SK-N-SH treated with all-trans-retinoic acid at 6 μM for 48 hours (cell line): ENCODE results near the gene TOPAZ1.

Source experiments
- ATAC-seq: fragments of 200-7000 bp; cut with Tn5 transposase; 3 replicates; pipeline ENCODE4 v1.9.1; 2020; ENCODE audit warnings: mild to moderate bottlenecking, moderate library complexity
- ARNTL ChIP-seq: fragments of 450-650 bp; formaldehyde crosslinking; IDR thresholded peaks from 2 replicates; pipeline ENCODE4 v1.5.0; 2020; ENCODE audit warnings: low read depth, mild to moderate bottlenecking, moderate library complexity, borderline replicate concordance
- BACH2 ChIP-seq: fragments of 250-450 bp; sonication (Bioruptor Pico); IDR thresholded peaks from 2 replicates; pipeline ENCODE4 v1.9.0; 2021; ENCODE audit warnings: mild to moderate bottlenecking, borderline replicate concordance
- CREB5 ChIP-seq: fragments of 250-450 bp; sonication (Bioruptor Pico); IDR thresholded peaks from 2 replicates; pipeline ENCODE4 v1.5.1; 2020; ENCODE audit warnings: low read depth, mild to moderate bottlenecking, moderate library complexity
- CSDC2 ChIP-seq: fragments of 250-450 bp; sonication (Bioruptor Pico); IDR thresholded peaks from 2 replicates; pipeline ENCODE4 v1.5.0; 2020; ENCODE audit warnings: mild to moderate bottlenecking, moderate library complexity
- CSRNP3 ChIP-seq: fragments of 250-450 bp; sonication (Bioruptor Pico); IDR thresholded peaks from 2 replicates; pipeline ENCODE4 v1.5.1; 2021; ENCODE audit warnings: mild to moderate bottlenecking, moderate library complexity
- ESRRG ChIP-seq: fragments of 250-450 bp; sonication (Bioruptor Pico); IDR thresholded peaks from 2 replicates; pipeline ENCODE4 v1.6.1; 2021; ENCODE audit warnings: mild to moderate bottlenecking
- GLIS3 ChIP-seq: fragments of 250-450 bp; sonication (Bioruptor Pico); IDR thresholded peaks from 2 replicates; pipeline ENCODE4 v1.5.0; 2020; ENCODE audit warnings: mild to moderate bottlenecking, moderate library complexity
- ISL1 ChIP-seq: fragments of 250-450 bp; sonication (Bioruptor Pico); IDR thresholded peaks from 2 replicates; pipeline ENCODE4 v2.1.2; 2022; ENCODE audit warnings: mild to moderate bottlenecking, moderate library complexity
- OSR1 ChIP-seq: fragments of 250-450 bp; sonication (Bioruptor Pico); IDR thresholded peaks from 2 replicates; pipeline ENCODE4 v1.8.0; 2022; ENCODE audit warnings: moderate library complexity, mild to moderate bottlenecking, inconsistent platforms
- POU6F1 ChIP-seq: fragments of 250-450 bp; sonication (Bioruptor Pico); IDR thresholded peaks from 2 replicates; pipeline ENCODE4 v1.8.0; 2021; ENCODE audit warnings: low read depth, mild to moderate bottlenecking, moderate library complexity, borderline replicate concordance
- PPARA ChIP-seq: fragments of 250-450 bp; sonication (Bioruptor Pico); IDR thresholded peaks from 2 replicates; pipeline ENCODE4 v1.5.0; 2020; ENCODE audit warnings: mild to moderate bottlenecking, borderline replicate concordance
- RARB ChIP-seq: fragments of 250-450 bp; sonication (Bioruptor Pico); IDR thresholded peaks from 2 replicates; pipeline ENCODE4 v1.8.0; 2021; ENCODE audit warnings: mild to moderate bottlenecking, moderate library complexity
- SNAI2 ChIP-seq: fragments of 250-450 bp; sonication (Bioruptor Pico); IDR thresholded peaks from 2 replicates; pipeline ENCODE4 v1.5.0; 2020; ENCODE audit warnings: mild to moderate bottlenecking, moderate library complexity
- TCF4 ChIP-seq: fragments of 250-450 bp; sonication (Bioruptor Pico); IDR thresholded peaks from 2 replicates; pipeline ENCODE4 v1.8.0; 2021; ENCODE audit warnings: mild to moderate bottlenecking, moderate library complexity, borderline replicate concordance
- TOX ChIP-seq: fragments of 250-450 bp; sonication (Bioruptor Pico); IDR thresholded peaks from 2 replicates; pipeline ENCODE4 v1.8.0; 2021; ENCODE audit warnings: mild to moderate bottlenecking, moderate library complexity, borderline replicate concordance
- TSHZ2 ChIP-seq: fragments of 250-450 bp; sonication (Bioruptor Pico); IDR thresholded peaks from 2 replicates; pipeline ENCODE4 v1.5.0; 2020; ENCODE audit warnings: mild to moderate bottlenecking, moderate library complexity
- ZC3H10 ChIP-seq: fragments of 250-450 bp; sonication (Bioruptor Pico); IDR thresholded peaks from 2 replicates; pipeline ENCODE4 v1.5.1; 2021; ENCODE audit warnings: mild to moderate bottlenecking, moderate library complexity
- ZFP3 ChIP-seq: fragments of 250-450 bp; sonication (Bioruptor Pico); IDR thresholded peaks from 2 replicates; pipeline ENCODE4 v1.5.0; 2020; ENCODE audit warnings: mild to moderate bottlenecking, moderate library complexity
- ZFP30 ChIP-seq: fragments of 450-650 bp; formaldehyde crosslinking; IDR thresholded peaks from 2 replicates; pipeline ENCODE4 v1.5.0; 2022; ENCODE audit warnings: mild to moderate bottlenecking, moderate library complexity
- ZNF565 ChIP-seq: fragments of 450-650 bp; formaldehyde crosslinking; conservative IDR thresholded peaks from 2 replicates; pipeline ENCODE4 v1.5.0; 2020; ENCODE audit warnings: low read depth, mild to moderate bottlenecking, moderate library complexity
- ZNF70 ChIP-seq: fragments of 450-650 bp; formaldehyde crosslinking; IDR thresholded peaks from 2 replicates; pipeline ENCODE4 v1.5.0; 2020; ENCODE audit warnings: mild to moderate bottlenecking, moderate library complexity
- ZNF8 ChIP-seq: fragments of 450-650 bp; formaldehyde crosslinking; IDR thresholded peaks from 2 replicates; pipeline ENCODE4 v1.5.0; 2020; ENCODE audit warnings: mild to moderate bottlenecking, moderate library complexity

The TOPAZ1 gene

GRCh38 chr3:44237161-44237560 lies 4.5 kb upstream of the TOPAZ1 start (continued):
- no peak for TF ChIP-seq ZFP30 (CRISPR knock-in tag)
- TF ChIP-seq SNAI2 (CRISPR knock-in tag): no peak
- no peak for TF ChIP-seq ZNF8 (CRISPR knock-in tag)
- no peak for TF ChIP-seq ISL1

- ATAC-seq: no peak
- TF ChIP-seq CSDC2 (CRISPR knock-in tag): no peak
- TF ChIP-seq, all 23 proteins: peak for 0
Observed at GRCh38 chr3:44237665-44238064, 4.0 kb upstream of the TOPAZ1 start.

- ATAC-seq: no peak
- TF ChIP-seq ZNF565 (CRISPR knock-in tag): no peak
- no peak for TF ChIP-seq BACH2 (CRISPR knock-in tag)
- TF ChIP-seq ISL1: no peak
- no peak for TF ChIP-seq ZFP30 (CRISPR knock-in tag)
- no peak for TF ChIP-seq PPARA (CRISPR knock-in tag)
- no peak for TF ChIP-seq CREB5
- no peak for TF ChIP-seq TCF4 (CRISPR knock-in tag)
- no peak for TF ChIP-seq SNAI2 (CRISPR knock-in tag)
- TF ChIP-seq ESRRG (CRISPR knock-in tag): no peak
- TF ChIP-seq GLIS3: no peak
- TF ChIP-seq ARNTL (CRISPR knock-in tag): no peak
- no peak for TF ChIP-seq OSR1
- no peak for TF ChIP-seq ZFP3 (CRISPR knock-in tag)
- no peak for TF ChIP-seq TSHZ2 (CRISPR knock-in tag)
- TF ChIP-seq TOX (CRISPR knock-in tag): no peak
- no peak for TF ChIP-seq ZNF8 (CRISPR knock-in tag)
- no peak for TF ChIP-seq CSDC2 (CRISPR knock-in tag)
Observed at GRCh38 chr3:44238889-44239288, 2.8 kb upstream of the TOPAZ1 start.

GRCh38 chr3:44240061-44240460 lies 1.6 kb upstream of the TOPAZ1 start:
- ATAC-seq: no peak
- TF ChIP-seq ZNF8 (CRISPR knock-in tag) (no peak), SNAI2 (CRISPR knock-in tag) (no peak), ZNF565 (CRISPR knock-in tag) (no peak), OSR1 (no peak), BACH2 (CRISPR knock-in tag) (no peak), GLIS3 (no peak), TCF4 (CRISPR knock-in tag) (no peak), CSRNP3 (no peak), POU6F1 (CRISPR knock-in tag) (no peak), ESRRG (CRISPR knock-in tag) (no peak), ZNF70 (CRISPR knock-in tag) (no peak), TOX (CRISPR knock-in tag) (no peak), TSHZ2 (CRISPR knock-in tag) (no peak), ZFP30 (CRISPR knock-in tag) (no peak), RARB (CRISPR knock-in tag) (no peak), ZFP3 (CRISPR knock-in tag) (no peak), PPARA (CRISPR knock-in tag) (no peak), CSDC2 (CRISPR knock-in tag) (no peak), ZC3H10 (CRISPR knock-in tag) (no peak), ARNTL (CRISPR knock-in tag) (no peak)
- TF ChIP-seq, all 23 proteins: peak for 0
